Neural progenitor cell (in vitro differentiated cells): ENCODE results near the gene PHF23. TPM values are rescaled to one million over a fixed set of nuclear protein-coding genes. Genes with fewer than 3 reads are reported as not detected.

Experiments
- DNase-seq: peaks from one replicate; pipeline ENCODE4 v3.0.0-alpha.2; 2016; ENCODE audit warnings: low spot score
- H2AFZ ChIP-seq: fragments of 200-600 bp; sonication (generic); replicated peaks from 2 replicates; pipeline ENCODE4 v1.6.1; 2016; ENCODE audit warnings: antibody characterized with exemption
- H3F3A ChIP-seq: fragments of 200-600 bp; sonication (generic); 2 replicates; pipeline ENCODE4 v1.6.1; 2016; ENCODE audit warnings: antibody characterized with exemption, low read depth
- H3K27ac ChIP-seq: fragments of 200-600 bp; sonication (generic); 2 replicates; pipeline ENCODE4 v1.5.1; 2016; ENCODE audit warnings: mild to moderate bottlenecking
- H3K27me3 ChIP-seq: fragments of 200-600 bp; sonication (generic); 2 replicates; pipeline ENCODE4 v1.6.1; 2016; ENCODE audit warnings: mild to moderate bottlenecking, moderate library complexity
- H3K36me3 ChIP-seq: fragments of 200-600 bp; sonication (generic); 2 replicates; pipeline ENCODE4 v1.5.1; 2016
- H3K4me1 ChIP-seq: fragments of 200-600 bp; sonication (generic); 2 replicates; pipeline ENCODE4 v1.6.1; 2016; ENCODE audit warnings: mixed run types
- H3K4me2 ChIP-seq: fragments of 200-600 bp; sonication (generic); 2 replicates; pipeline ENCODE4 v1.6.1; 2016
- H3K4me3 ChIP-seq: fragments of 200-600 bp; sonication (generic); 2 replicates; pipeline ENCODE4 v1.5.1; 2016
- H3K79me2 ChIP-seq: fragments of 200-600 bp; sonication (generic); 2 replicates; pipeline ENCODE4 v1.6.1; 2016; ENCODE audit warnings: low read depth
- H3K9ac ChIP-seq: fragments of 200-600 bp; sonication (generic); 2 replicates; pipeline ENCODE4 v1.6.1; 2016
- H3K9me3 ChIP-seq: fragments of 200-600 bp; sonication (generic); 2 replicates; pipeline ENCODE4 v1.5.1; 2016; ENCODE audit warnings: low read depth
- H4K20me1 ChIP-seq: fragments of 200-600 bp; sonication (generic); 2 replicates; pipeline ENCODE4 v1.6.1; 2016; ENCODE audit warnings: low read depth
- H3K27ac Mint-ChIP-seq: 3 replicates; pipeline ENCODE4 v1.8.0; 2021; ENCODE audit warnings: mixed read lengths
- H3K27me3 Mint-ChIP-seq: 2 replicates; pipeline ENCODE4 v1.8.0; 2022; ENCODE audit warnings: low read depth, mild to moderate bottlenecking, inconsistent platforms, moderate library complexity, mixed read lengths; ENCODE audit not compliant: insufficient read depth
- H3K36me3 Mint-ChIP-seq: 3 replicates; pipeline ENCODE4 v1.8.0; 2021; ENCODE audit warnings: mixed read lengths
- H3K4me1 Mint-ChIP-seq: 3 replicates; pipeline ENCODE4 v1.8.0; 2021; ENCODE audit warnings: mixed read lengths
- H3K4me3 Mint-ChIP-seq: 3 replicates; pipeline ENCODE4 v1.8.0; 2021; ENCODE audit warnings: mild to moderate bottlenecking, moderate library complexity, mixed read lengths
- H3K9me3 Mint-ChIP-seq: 3 replicates; pipeline ENCODE4 v1.8.0; 2020; ENCODE audit warnings: mixed read lengths
- CTCF ChIP-seq: fragments of 200-600 bp; sonication (generic); IDR thresholded peaks from 2 replicates; pipeline ENCODE4 v1.5.1; 2017; ENCODE audit warnings: antibody characterized with exemption, mild to moderate bottlenecking
- EZH2 ChIP-seq: fragments of 200-600 bp; sonication (generic); IDR thresholded peaks from 2 replicates; pipeline ENCODE4 v1.6.1; 2017; ENCODE audit warnings: antibody characterized with exemption, mild to moderate bottlenecking, moderate library complexity
- EZH2phosphoT487 ChIP-seq: fragments of 200-600 bp; sonication (generic); IDR thresholded peaks from 2 replicates; pipeline ENCODE4 v1.6.1; 2017; ENCODE audit warnings: antibody characterized with exemption
- total RNA-seq: library from RNA; depleted of rRNA; stranded (reverse); fragments of >200 nt; gene quantifications from 2 replicates; pipeline ENCODE4 v1.2.3, GENCODE V29; 2015; ENCODE audit warnings: low replicate concordance

PHF23 gene
- total RNA-seq, 1 donor from 2014 or later, result 31.6 TPM

GRCh38 chr17:7238420-7239090, 702 bp downstream of the PHF23 start:
- peak; percentile 40 for DNase-seq
- Histone ChIP-seq H3K27ac (peak overlapping the region; percentile 64), H3K9me3 (no peaks in the 10 kb centered on the region), H3K27me3 (no peaks in the 10 kb centered on the region), H3K36me3 (no peaks in the 10 kb centered on the region), H3K9ac (peak overlapping the region; percentile 86), H4K20me1 (peaks cover 28% of the 10 kb centered on the region), H3K4me2 (peak overlapping the region; percentile 74), H3F3A (peaks cover 73% of the 10 kb centered on the region), H3K4me3 (peak overlapping the region; percentile 99), H2AFZ (no peak overlapping the region), H3K79me2 (peaks cover 76% of the 10 kb centered on the region), H3K4me1 (peaks cover 18% of the 10 kb centered on the region)
- Mint-ChIP-seq H3K36me3 (peaks cover 25% of the 10 kb centered on the region), H3K9me3 (no peaks in the 10 kb centered on the region), H3K4me3 (peak overlapping the region; percentile 99), H3K27ac (peak overlapping the region; percentile 94), H3K27me3 (peaks cover 13% of the 10 kb centered on the region), H3K4me1 (peaks cover 53% of the 10 kb centered on the region)
- TF ChIP-seq EZH2 (no peak), CTCF (no peak)

- peaks cover 73% of the 10 kb centered on the region for H3F3A ChIP-seq
- H3K79me2 ChIP-seq, result peaks cover 83% of the 10 kb centered on the region
- peaks cover 15% of the 10 kb centered on the region for H3K27me3 Mint-ChIP-seq
- no peaks in the 10 kb centered on the region for H3K9me3 ChIP-seq
- H3K4me1 Mint-ChIP-seq, result peaks cover 53% of the 10 kb centered on the region
- no peaks in the 10 kb centered on the region for H3K27me3 ChIP-seq
- H3K4me2 ChIP-seq, result peak overlapping the region; percentile 74
- DNase-seq, result peak; percentile 92
- H3K36me3 Mint-ChIP-seq, result peaks cover 27% of the 10 kb centered on the region
- peak overlapping the region; percentile 75 for H3K27ac ChIP-seq
- peaks cover 32% of the 10 kb centered on the region for H4K20me1 ChIP-seq
- peak overlapping the region; percentile 99 for H3K4me3 Mint-ChIP-seq
- peak overlapping the region; percentile 65 for H3K9ac ChIP-seq
- H3K4me3 ChIP-seq, result peak overlapping the region; percentile 99
- TF ChIP-seq CTCF (no peak), EZH2phosphoT487 (no peak), EZH2 (no peak)
- H3K27ac Mint-ChIP-seq, result no peak overlapping the region
- peaks cover 19% of the 10 kb centered on the region for H3K4me1 ChIP-seq
- H3K9me3 Mint-ChIP-seq, result no peaks in the 10 kb centered on the region
- H3K36me3 ChIP-seq, result no peaks in the 10 kb centered on the region
- no peak overlapping the region for H2AFZ ChIP-seq
These were observed 1.4 kb downstream of the PHF23 start for GRCh38 chr17:7237761-7238419.

GRCh38 chr17:7237266-7237760, 1.9 kb downstream of the PHF23 start:
- peaks cover 54% of the 10 kb centered on the region for H3K4me1 Mint-ChIP-seq
- peak overlapping the region; percentile 75 for H3K27ac ChIP-seq

More at GRCh38 chr17:7237266-7237760, 1.9 kb downstream of the PHF23 start:
- H4K20me1 ChIP-seq, result peaks cover 37% of the 10 kb centered on the region
- H3K27ac Mint-ChIP-seq, result peak overlapping the region; percentile 35
- H3K79me2 ChIP-seq, result peaks cover 88% of the 10 kb centered on the region
- no peak for DNase-seq
- H3K9me3 ChIP-seq, result no peaks in the 10 kb centered on the region
- H3K4me3 Mint-ChIP-seq, result peak overlapping the region; percentile 99
- no peak for TF ChIP-seq EZH2
- no peak for TF ChIP-seq CTCF
- no peak for TF ChIP-seq EZH2phosphoT487
- peaks cover 73% of the 10 kb centered on the region for H3F3A ChIP-seq
- H2AFZ ChIP-seq, result no peak overlapping the region
- H3K4me1 ChIP-seq, result peaks cover 24% of the 10 kb centered on the region
- H3K36me3 Mint-ChIP-seq, result peaks cover 28% of the 10 kb centered on the region
- peaks cover 15% of the 10 kb centered on the region for H3K27me3 Mint-ChIP-seq
- no peaks in the 10 kb centered on the region for H3K36me3 ChIP-seq
- no peak overlapping the region for H3K9ac ChIP-seq
- peak overlapping the region; percentile 99 for H3K4me3 ChIP-seq
- H3K27me3 ChIP-seq, result no peaks in the 10 kb centered on the region
- H3K9me3 Mint-ChIP-seq, result no peaks in the 10 kb centered on the region
- H3K4me2 ChIP-seq, result peak overlapping the region; percentile 74
